Activated T-cell treated with anti-CD3 and anti-CD28 coated beads, Interleukin-2, amount 50 U/mL, for 24 hours (primary cell): ENCODE results near the gene EYA2.
A peak's percentile ranks its signal among the peaks of the same experiment; 100 is the strongest.

ENCODE experiments used
- DNase-seq: peaks from one replicate; pipeline ENCODE4 v3.0.0-alpha.2; 2020
- H3K27ac Mint-ChIP-seq: 2 replicates; pipeline ENCODE4 v1.8.0; 2020; ENCODE audit warnings: mild to moderate bottlenecking, mixed read lengths
- H3K27me3 Mint-ChIP-seq: 2 replicates; pipeline ENCODE4 v1.8.0; 2020; ENCODE audit warnings: mixed read lengths
- H3K36me3 Mint-ChIP-seq: 2 replicates; pipeline ENCODE4 v1.8.0; 2020; ENCODE audit warnings: low read depth, mixed read lengths
- H3K4me1 Mint-ChIP-seq: 2 replicates; pipeline ENCODE4 v1.8.0; 2020; ENCODE audit warnings: low read depth, mixed read lengths
- H3K4me3 Mint-ChIP-seq: 2 replicates; pipeline ENCODE4 v1.8.0; 2020; ENCODE audit warnings: mild to moderate bottlenecking, moderate library complexity, mixed read lengths
- H3K9me3 Mint-ChIP-seq: 2 replicates; pipeline ENCODE4 v1.8.0; 2020; ENCODE audit warnings: mixed read lengths

Gene EYA2

GRCh38 chr20:47217482-47218446 is 323.1 kb downstream of the EYA2 start:
- Mint-ChIP-seq H3K36me3 (peaks cover 71% of the 10 kb centered on the region), H3K4me1 (peaks cover 4% of the 10 kb centered on the region), H3K9me3 (no peaks in the 10 kb centered on the region), H3K27ac (peak overlapping the region; percentile 67), H3K27me3 (no peaks in the 10 kb centered on the region), H3K4me3 (no peak overlapping the region)
- DNase-seq = no peak

- Mint-ChIP-seq H3K27me3 (no peaks in the 10 kb centered on the region), H3K36me3 (peaks cover 92% of the 10 kb centered on the region), H3K9me3 (no peaks in the 10 kb centered on the region), H3K27ac (peak overlapping the region; percentile 58), H3K4me3 (no peak overlapping the region), H3K4me1 (peaks cover 4% of the 10 kb centered on the region)
- peak; percentile 71 for DNase-seq
Measured at GRCh38 chr20:47220161-47220582, 325.5 kb downstream of the EYA2 start.

DNA sequence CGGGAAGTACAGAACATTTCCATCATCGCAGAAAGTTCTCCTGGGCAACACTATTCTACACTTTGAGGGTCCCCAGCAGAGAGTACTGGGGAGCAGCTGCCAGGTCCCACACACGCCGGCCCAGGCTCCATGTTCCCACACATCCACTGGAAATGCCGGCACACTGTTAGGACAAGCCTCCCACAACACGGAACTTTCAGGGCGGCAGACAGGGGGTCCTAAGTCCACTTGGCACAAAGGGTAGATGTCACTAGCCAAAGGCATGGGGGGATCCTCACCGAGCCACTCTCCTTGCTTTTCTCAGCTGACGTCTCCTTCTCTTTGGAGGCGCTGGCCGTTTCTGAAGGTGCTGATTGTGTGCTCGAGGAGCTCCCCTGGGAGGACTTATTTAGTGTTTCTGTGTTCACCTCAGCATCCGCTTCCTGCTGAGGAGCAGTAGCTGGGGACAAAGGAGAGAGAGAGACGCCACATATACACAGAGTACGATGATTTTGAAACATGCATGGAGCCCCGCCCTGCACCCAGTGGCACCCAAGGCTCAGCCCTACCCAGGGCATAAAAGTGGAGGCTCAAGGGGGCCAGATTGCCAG is 326.5 kb downstream of the EYA2 start:
- H3K9me3 Mint-ChIP-seq = no peaks in the 10 kb centered on the region
- peak overlapping the region; percentile 20 for H3K27ac Mint-ChIP-seq
- H3K4me1 Mint-ChIP-seq = peaks cover 4% of the 10 kb centered on the region
- no peaks in the 10 kb centered on the region for H3K27me3 Mint-ChIP-seq
- no peak overlapping the region for H3K4me3 Mint-ChIP-seq
- H3K36me3 Mint-ChIP-seq = peaks cover 90% of the 10 kb centered on the region
- DNase-seq = no peak

- no peaks in the 10 kb centered on the region for H3K9me3 Mint-ChIP-seq
- no peak for DNase-seq
- peak overlapping the region; percentile 47 for H3K27ac Mint-ChIP-seq
- peaks cover 4% of the 10 kb centered on the region for H3K4me1 Mint-ChIP-seq
- H3K4me3 Mint-ChIP-seq = no peak overlapping the region
- no peaks in the 10 kb centered on the region for H3K27me3 Mint-ChIP-seq
- peaks cover 92% of the 10 kb centered on the region for H3K36me3 Mint-ChIP-seq
Measured at GRCh38 chr20:47222468-47223119, 328.0 kb downstream of the EYA2 start.

GRCh38 chr20:47223896-47224295 is 329.3 kb downstream of the EYA2 start:
- no peak for DNase-seq
- H3K9me3 Mint-ChIP-seq = no peaks in the 10 kb centered on the region
- peak overlapping the region; percentile 76 for H3K27ac Mint-ChIP-seq
- peaks cover 91% of the 10 kb centered on the region for H3K36me3 Mint-ChIP-seq
- H3K4me1 Mint-ChIP-seq = peaks cover 1% of the 10 kb centered on the region
- no peaks in the 10 kb centered on the region for H3K27me3 Mint-ChIP-seq
- no peak overlapping the region for H3K4me3 Mint-ChIP-seq

- no peak for DNase-seq
- H3K27me3 Mint-ChIP-seq = no peaks in the 10 kb centered on the region
- peaks cover 94% of the 10 kb centered on the region for H3K36me3 Mint-ChIP-seq
- no peak overlapping the region for H3K4me3 Mint-ChIP-seq
- peak overlapping the region; percentile 58 for H3K27ac Mint-ChIP-seq
- H3K4me1 Mint-ChIP-seq = peaks cover 1% of the 10 kb centered on the region
- no peaks in the 10 kb centered on the region for H3K9me3 Mint-ChIP-seq
Measured at GRCh38 chr20:47224300-47224791, 329.7 kb downstream of the EYA2 start.

GRCh38 chr20:47224857-47225256 is 330.2 kb downstream of the EYA2 start:
- no peaks in the 10 kb centered on the region for H3K9me3 Mint-ChIP-seq
- peaks cover 1% of the 10 kb centered on the region for H3K4me1 Mint-ChIP-seq
- peak overlapping the region; percentile 58 for H3K27ac Mint-ChIP-seq
- no peak for DNase-seq
- no peaks in the 10 kb centered on the region for H3K27me3 Mint-ChIP-seq
- no peak overlapping the region for H3K4me3 Mint-ChIP-seq
- peaks cover 94% of the 10 kb centered on the region for H3K36me3 Mint-ChIP-seq

DNA sequence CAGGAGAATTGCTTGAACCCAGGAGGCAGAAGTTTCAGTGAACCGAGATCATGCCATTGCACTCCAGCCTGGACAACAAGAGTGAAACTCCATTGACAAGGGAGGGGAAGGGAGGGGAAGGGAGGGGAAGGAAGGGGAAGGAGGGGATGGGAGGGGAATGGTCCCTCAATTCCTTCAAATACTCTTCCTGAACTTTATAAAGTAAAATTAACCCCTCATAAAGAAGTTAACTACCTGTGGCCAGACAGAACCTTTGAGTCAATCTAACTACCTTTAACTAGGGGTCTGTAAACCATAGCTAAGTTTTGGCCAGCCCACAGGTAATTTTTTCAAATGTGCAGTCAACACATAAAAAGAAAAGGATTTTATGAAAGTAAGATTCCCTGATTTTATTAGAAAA is 330.8 kb downstream of the EYA2 start:
- H3K9me3 Mint-ChIP-seq = no peaks in the 10 kb centered on the region

DNA sequence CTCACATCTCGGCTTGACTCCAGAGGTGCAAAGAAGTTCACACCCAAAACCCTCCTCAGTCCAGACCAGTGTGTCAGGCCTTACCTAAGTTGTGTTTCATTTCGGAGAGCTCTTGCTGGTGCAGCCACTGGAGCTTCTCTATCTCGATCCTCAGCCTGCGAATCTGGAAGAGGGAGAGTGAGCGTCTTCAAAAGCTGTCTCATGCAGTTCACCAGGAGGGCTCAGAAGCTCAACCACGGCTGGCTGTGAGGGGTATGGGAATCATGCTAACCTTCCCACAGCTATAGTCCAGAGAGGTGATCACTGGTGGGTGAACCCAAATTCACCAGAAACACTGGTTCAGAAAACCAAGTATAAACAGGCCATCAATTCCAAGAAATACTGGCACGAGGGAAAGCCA is 332.5 kb downstream of the EYA2 start:
- no peak overlapping the region for H3K27ac Mint-ChIP-seq

More for the DNA sequence above, 330.8 kb downstream of the EYA2 start:
- Mint-ChIP-seq H3K27me3 (no peaks in the 10 kb centered on the region), H3K36me3 (peaks cover 91% of the 10 kb centered on the region), H3K27ac (peak overlapping the region; percentile 58), H3K4me3 (no peak overlapping the region), H3K4me1 (peaks cover 1% of the 10 kb centered on the region)
- DNase-seq = no peak

DNA sequence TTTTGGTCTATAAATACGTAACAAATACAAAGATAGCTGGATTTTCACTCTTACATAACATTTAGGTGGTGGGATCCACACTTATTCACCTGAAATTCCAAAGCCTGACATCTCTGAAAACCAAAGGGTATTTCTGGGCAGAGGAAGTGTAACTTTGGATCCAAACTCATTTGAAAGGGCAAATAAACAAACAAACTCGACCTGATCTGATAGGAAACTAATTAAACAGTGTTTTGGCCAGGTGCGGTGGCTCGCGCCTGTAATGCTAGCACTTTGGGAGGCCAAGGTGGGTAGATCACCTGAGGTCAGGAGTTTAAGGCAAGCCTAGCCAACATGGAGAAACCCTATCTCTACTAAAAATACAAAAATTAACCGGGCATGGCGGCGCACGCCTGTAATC is 332.9 kb downstream of the EYA2 start:
- H3K36me3 Mint-ChIP-seq = peaks cover 87% of the 10 kb centered on the region
- H3K9me3 Mint-ChIP-seq = no peaks in the 10 kb centered on the region
- no peaks in the 10 kb centered on the region for H3K27me3 Mint-ChIP-seq
- no peak overlapping the region for H3K4me3 Mint-ChIP-seq
- DNase-seq = no peak
- H3K4me1 Mint-ChIP-seq = peaks cover 2% of the 10 kb centered on the region
- H3K27ac Mint-ChIP-seq = peak overlapping the region; percentile 22

More for the DNA sequence above, 332.5 kb downstream of the EYA2 start:
- Mint-ChIP-seq H3K27me3 (no peaks in the 10 kb centered on the region), H3K4me3 (no peak overlapping the region), H3K9me3 (no peaks in the 10 kb centered on the region), H3K4me1 (peaks cover 3% of the 10 kb centered on the region), H3K36me3 (peaks cover 89% of the 10 kb centered on the region)
- DNase-seq = no peak

DNA sequence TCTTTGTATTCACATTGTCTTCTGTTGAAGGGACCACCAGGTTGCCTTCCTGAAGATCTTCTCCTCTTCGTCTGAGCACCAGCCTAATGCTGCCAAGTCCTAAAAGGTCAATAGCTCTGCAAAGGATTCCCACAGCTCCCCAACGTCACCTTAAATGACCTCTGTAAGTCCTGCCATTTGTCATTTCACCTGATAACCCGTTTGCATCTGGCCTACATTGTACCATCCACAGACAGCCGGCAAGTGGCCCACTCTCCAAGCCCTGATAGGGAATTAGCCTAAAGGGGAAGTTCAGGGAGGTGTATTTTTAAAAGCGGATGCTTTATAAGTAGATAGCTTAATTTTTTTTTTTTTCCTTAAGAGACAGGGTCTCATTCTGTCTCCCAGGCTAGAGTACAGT is 334.0 kb downstream of the EYA2 start:
- no peak overlapping the region for H3K4me3 Mint-ChIP-seq
- H3K36me3 Mint-ChIP-seq = peaks cover 89% of the 10 kb centered on the region
- H3K27ac Mint-ChIP-seq = peak overlapping the region; percentile 2
- H3K27me3 Mint-ChIP-seq = no peaks in the 10 kb centered on the region
- no peaks in the 10 kb centered on the region for H3K9me3 Mint-ChIP-seq
- peaks cover 2% of the 10 kb centered on the region for H3K4me1 Mint-ChIP-seq
- DNase-seq = no peak

GRCh38 chr20:47230811-47231256 is 336.2 kb downstream of the EYA2 start:
- Mint-ChIP-seq H3K4me3 (no peak overlapping the region), H3K4me1 (peaks cover 2% of the 10 kb centered on the region), H3K9me3 (no peaks in the 10 kb centered on the region), H3K27ac (no peak overlapping the region), H3K36me3 (peaks cover 88% of the 10 kb centered on the region), H3K27me3 (no peaks in the 10 kb centered on the region)
- DNase-seq = no peak

- no peak overlapping the region for H3K27ac Mint-ChIP-seq
- H3K36me3 Mint-ChIP-seq = peaks cover 88% of the 10 kb centered on the region
Measured at GRCh38 chr20:47231382-47232039, 336.9 kb downstream of the EYA2 start.

GRCh38 chr20:47232518-47232917 is 337.9 kb downstream of the EYA2 start:
- peaks cover 88% of the 10 kb centered on the region for H3K36me3 Mint-ChIP-seq
- H3K27me3 Mint-ChIP-seq = no peaks in the 10 kb centered on the region
- peak overlapping the region; percentile 57 for H3K27ac Mint-ChIP-seq
- peaks cover 2% of the 10 kb centered on the region for H3K4me1 Mint-ChIP-seq
- no peaks in the 10 kb centered on the region for H3K9me3 Mint-ChIP-seq
- no peak for DNase-seq
- no peak overlapping the region for H3K4me3 Mint-ChIP-seq

More at GRCh38 chr20:47231382-47232039, 336.9 kb downstream of the EYA2 start:
- Mint-ChIP-seq H3K4me3 (no peak overlapping the region), H3K4me1 (peaks cover 2% of the 10 kb centered on the region), H3K27me3 (no peaks in the 10 kb centered on the region), H3K9me3 (no peaks in the 10 kb centered on the region)
- DNase-seq = no peak
